ENCODE measurements around the gene LMF1.
"Not testable (repeated sequence)": the region's sequence is repeated elsewhere in the genome, so short reads cannot be mapped to it uniquely, and the experiment has no call there.

LMF1 gene

DNA sequence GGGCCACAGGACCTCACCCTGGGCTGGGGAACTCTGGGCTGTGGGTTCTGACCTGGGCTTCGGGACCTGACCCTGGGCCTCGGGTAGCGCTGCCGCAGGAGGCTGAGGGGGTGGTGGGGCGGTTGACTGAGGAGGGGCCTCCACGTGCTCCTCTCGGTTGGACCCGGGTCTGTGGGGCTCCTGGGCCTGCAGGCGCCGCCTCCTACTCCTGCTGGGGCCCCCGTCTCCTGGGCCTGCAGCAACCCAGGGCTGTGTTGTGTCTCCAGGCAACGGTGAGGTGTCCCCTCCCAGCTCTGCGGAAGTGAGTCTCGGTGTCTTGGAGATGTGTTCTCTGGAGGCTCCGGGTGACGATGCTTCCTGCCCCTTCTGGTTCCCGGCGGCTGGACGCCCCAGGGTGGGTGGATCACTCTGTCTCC lies 128.7 kb downstream of the LMF1 start:
- DNase-seq, result no peak

DNA sequence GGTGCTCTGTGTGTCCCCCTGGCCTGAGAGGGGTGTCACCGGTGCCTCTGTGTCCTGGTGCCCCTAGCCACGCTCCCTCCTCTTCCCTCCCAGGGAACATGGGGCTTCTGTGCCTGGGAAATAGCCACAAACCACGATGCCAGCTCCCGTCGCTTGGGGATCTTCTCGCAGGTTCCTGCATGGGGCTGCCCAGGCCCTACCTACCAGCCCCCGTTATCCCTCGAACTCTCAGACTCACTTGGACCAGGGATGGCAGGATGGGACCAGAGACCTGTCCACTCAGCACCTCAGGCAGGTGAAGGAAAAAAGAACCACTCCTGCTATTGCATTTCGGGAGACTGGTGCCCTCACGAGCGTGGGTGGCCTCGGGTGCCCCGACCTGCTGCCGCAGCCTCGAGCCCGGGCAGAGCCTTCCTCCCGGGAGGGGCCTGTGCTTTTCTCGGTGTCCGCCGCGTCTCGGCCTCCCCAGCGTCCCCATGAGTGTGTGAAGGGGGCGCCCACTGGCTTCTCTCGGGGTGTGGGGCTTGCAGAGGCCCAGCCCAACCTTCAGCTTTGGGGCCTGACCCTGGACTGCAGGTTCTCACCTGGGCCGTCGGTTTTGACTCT lies 129.2 kb downstream of the LMF1 start:
- DNase-seq, result no peak

DNA sequence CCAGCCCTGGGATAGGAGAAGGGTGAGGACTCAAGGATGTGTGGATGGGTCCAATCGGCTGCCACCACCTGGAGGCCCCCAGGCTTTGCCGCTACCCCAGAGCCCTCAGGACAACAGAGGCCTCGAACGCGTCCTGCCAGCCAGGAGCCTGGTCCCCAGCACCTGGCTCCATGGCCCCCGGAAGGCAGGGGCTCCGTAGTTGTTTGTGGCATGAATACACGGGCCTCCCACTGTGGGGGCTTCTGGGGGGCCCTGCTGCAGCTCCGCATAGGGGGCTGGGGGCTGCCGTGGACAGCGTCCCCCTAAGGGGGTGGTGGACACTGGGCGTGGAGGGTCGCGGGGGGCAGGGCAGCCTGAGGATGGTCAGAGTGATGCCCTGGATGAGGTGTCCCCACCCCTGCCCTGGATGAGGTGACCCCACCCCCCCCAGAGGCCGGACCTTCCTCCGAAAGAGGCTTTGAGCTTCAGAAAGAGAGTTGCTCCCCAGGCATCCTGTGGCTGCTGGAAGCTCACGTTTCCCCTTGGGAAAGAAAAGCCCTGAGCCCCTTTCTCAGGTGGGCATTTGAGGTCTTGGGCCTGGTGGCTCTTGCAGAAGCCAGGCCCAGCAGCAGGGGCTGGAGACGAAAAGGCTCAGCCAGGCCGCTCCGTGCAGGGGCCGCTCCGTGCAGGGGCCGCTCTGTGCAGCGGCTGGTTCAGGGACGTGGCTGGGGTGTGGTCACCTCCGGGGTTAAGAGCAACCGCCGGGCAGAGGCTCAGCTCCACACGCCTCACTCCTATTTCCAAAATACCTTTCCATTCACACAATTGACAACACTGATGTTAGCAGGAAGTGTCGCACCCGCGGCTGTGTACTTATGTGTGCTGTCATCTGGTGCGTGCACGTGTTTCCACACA lies 130.0 kb downstream of the LMF1 start:
- no peak for DNase-seq

DNA sequence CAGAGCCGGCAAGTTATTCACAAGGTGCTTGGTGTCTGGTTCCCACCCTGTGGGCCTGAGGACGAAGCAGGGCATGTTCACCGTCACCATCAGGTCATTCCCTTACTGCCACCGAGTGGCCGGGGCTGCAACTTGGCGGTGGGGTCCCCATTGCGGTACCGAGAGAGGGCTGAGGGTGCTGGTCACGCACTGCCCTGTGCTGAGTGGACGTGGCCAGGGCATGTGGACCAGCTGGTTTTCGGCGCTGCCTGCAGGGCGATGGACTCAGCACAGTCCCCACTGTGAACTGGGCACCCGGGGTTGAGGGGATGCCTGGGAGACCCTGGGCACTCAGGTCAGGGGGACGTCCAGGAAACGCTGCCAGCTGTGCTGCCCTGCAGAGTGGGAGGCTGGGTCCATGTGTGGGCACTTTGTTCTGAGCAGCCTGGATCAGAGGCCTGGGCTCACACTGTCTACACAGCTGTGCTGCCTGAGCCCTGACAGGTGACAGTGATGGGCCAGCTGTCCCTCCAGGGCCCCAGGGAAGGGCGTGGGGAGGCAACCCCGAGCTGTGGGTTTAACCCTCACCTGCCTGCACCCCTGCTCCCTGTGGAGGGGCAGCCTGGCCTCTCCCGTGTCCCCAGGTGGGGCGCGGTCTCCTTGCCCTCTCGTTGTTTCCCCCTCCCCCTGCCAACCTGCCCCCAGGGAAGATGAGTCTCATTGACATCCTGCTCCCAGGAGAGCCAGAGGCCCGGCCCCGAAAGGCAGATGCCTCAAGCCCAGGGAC lies 131.0 kb downstream of the LMF1 start:
- no peak for DNase-seq

DNA sequence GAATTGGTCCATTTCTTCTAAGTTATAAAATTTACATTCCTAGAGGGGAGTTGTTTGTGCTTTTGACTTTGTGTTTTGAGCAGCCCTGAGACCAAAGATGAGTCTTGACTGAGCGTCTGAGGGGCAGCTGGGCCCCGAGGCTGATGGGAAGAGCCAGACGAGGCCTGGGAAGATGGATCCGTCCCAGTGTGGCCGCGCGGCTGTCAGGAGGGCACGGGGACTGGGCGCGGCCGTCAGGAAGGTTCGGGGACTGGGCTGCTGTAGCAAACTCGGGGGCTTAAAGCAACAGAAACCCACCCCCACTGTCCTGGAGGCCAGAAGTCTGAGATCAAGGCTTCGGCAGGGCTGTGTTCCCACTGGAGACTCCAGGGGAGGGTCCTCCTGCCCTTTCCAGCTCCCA lies 132.0 kb downstream of the LMF1 start:
- no peak for DNase-seq

DNA sequence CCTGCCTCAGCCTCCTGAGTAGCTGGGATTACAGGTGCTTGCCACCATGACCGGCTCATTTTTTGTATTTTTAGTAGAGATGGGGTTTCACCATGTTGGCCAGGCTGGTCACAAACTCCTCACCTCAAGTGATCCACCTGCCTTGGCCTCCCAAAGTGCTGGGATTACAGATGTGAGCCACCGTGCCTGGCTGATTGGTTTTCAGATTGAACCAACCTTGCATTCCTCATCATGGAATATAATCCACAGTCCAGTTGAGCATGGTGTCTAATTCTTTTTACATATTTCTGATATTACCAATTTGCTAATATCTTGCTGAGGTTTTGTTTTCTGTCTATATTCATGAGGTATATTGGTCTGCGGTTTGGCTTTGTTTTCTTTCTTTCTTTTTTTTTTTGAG lies 134.0 kb downstream of the LMF1 start:
- not testable (repeated sequence) for DNase-seq

DNA sequence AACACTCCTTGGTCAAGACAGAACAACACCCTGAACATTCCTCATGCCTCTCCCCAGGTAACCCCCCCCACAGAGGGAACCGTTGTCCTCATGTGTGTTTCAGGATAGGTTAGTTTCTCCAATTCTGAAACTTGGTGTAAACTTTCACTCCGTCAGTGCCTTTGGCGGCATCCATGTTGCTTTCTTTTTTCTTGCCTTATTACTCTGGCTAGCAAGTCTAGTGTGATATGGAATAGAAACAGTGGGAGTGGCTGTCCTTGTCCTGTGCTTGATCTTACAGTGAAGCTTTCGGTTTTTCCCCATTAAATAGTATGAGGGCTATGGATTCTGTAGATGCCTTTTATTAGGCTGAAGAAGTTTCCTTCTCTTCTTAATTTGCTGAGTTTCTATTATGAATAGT lies 134.6 kb downstream of the LMF1 start:
- no peak for DNase-seq

DNA sequence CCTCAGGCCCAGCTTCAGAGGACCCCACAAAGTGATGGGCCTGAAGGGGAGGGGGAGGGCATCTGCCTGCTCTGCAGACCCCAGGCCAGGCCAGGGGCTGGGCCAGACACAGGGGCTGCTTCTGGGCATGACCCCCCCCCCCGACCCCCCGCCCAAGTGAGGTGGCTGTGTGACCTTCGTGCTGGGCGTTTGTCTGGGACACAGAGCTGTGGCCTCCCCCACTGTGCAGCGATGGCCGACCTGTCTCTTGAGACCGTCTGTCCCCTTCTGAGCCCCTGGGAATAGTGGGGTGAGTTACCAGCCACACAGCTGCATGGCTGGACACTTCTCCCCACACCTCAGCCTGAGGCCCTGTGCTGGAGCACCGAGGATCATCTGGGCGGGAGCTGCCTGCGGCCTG lies 135.4 kb downstream of the LMF1 start:
- no peak for DNase-seq

DNA sequence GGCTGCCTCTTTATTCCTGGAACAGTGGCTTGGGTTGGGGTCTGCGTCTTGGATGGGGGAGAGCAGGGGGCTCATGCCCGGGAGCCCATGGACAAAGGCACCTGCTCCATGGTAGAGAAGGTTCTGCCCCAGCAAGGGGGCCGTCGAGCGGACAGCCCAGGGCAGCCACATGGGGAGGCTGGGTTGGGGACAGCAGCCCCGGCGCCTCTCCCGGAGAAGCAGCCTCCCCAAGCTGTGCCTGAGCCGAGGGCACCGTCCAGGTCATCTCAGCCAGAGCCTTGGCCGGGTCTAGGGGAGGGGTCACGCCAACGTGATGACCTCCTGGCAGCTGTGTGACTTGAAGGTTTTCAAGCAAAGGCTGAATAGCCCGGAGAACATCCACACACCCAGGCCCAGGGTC lies 137.4 kb downstream of the LMF1 start:
- no peak for DNase-seq

DNA sequence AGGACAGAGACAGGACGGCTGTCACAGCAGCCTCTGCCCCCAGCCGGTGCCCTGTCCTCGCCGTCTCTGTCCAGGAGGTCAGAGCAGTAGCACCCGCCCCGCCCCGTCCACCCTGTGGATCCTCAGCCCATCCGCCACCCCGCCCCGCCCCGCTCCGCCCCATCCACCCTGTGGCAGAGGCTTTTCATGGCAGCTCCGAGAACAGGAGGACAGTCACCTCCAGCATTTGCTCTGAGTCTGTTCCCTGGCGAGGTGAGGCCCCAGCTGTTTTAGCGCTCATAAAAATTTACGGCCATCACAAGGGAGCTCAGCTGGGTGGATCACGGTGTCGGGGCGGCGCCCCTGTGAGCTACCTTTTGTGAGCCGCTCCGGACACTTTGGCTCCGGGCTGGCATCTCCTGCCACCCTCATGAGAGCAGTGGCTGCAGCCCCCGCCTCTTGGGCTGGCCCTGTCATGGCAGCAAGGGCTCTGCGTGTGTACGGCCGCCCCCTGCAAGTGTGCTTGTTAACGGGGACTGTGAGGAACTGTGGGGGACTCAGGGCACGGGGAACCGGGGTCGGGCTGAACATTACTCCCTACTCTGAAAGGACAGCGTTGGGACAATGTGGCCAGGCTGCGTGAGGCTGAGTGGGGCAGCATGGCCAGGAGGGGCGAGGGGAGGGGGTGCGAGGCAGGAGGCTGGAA lies 138.0 kb downstream of the LMF1 start:
- DNase-seq, result no peak

DNA sequence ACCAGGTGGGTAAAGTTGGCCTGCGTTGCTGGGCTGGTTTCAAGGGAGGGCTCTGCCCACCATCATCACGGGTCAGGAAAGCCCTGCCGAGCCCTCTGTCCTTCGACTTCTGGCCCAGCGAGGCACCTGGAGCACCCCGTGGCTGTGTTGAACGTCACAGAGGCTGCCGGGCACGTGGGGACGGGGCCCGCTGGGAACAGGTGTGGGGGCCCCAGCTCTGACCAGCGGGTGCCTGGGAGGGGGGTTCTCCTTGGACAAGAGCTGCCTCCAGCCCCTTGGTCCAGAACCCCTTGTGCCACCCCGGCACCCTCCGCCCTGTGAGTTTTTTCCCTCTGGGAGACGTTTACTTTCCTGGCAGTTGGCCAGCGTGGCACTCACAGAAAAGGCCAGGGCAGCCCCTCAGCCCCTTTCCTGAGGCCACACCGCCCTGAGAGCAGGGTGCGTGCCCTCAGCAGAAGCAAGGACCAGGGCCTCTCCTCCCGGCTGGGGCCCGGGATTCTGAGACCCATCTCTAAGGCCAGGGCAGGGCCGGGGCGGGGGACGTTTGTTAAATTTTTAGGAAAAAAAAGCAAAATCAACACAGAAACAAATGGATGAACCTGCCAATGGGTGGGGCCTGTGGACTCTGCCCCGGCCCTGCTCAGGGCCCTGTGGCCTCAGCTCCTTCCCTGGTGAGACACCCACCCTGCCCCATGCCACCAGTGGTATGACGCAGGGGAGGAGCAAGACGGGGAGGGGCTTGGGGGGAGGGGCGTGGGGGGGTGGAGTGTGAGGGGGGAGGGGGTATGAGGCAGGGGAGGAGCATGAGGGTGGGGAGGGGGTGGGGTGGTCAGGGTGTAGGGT lies 139.0 kb downstream of the LMF1 start:
- DNase-seq, result no peak

DNA sequence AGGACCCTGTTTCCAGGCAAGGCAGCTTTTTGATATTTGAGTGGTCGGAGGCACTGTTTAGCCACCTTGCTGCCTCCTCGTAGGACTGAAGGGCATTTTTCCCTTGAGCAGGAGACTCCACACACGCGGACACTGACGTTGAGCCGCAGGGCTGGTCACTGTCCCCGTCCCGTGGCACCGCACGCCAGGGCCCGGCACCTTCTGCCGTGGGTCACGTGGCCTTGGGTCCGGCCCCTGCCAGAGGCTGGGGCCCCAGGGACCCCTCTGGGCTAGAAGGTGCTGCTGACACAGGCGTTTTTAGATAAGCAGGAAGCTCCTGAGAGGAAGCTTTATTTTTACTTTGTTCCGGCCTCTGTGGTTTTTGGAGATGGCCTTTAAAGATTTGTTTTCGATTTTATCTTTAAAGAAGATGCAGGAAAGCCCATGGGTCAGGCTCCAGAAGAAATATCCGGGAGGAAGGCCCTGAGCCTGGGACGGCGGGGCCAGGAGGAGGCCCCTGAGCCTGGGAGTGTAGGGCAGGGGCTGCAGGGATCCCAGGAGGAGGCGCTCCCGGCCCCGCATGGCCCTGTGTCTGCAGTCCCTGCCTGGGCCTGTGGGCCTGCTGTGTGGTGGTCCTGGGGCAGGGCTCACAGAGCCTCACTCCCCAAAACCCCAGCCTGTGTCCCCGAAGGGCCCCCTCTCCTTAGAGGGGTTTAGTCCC lies 139.8 kb downstream of the LMF1 start:
- no peak for DNase-seq

DNA sequence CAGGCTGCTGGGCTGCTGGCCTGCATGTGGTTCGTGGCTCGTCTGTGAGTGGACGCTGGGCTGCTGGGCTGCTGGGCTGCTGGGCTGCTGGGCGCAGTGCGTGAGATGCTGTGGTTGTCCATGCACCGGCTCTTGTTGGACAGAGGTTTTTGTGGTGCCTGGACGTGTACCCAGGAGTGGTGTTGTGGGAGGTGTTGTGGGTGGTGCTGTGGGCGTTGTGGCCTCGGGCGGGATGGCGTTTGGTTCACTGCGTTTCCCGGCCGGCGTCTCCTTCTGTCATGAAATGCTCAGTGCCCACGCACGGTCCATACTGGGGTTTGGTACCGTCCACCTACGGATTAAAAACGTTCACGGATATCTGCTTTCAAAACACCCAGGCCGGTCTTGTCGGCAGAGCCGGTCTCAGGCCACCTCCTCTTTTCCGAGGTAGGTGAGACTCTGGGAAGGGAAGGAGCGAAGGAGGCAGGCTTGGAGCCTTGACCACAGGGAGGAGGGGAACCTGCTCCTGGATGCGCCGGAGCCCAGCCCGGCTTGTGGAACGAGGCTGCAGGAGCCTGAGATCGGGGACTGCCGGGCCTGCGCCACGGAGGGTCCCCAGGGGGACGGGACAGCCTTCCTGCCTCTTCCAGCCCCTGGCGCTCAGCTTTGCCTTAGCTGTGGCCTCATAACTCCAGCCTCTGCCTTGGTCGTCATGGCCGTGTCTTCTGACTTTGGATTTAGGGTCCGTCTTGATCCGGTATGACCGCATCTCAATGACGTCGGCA lies 140.5 kb downstream of the LMF1 start:
- no peak for DNase-seq

DNA sequence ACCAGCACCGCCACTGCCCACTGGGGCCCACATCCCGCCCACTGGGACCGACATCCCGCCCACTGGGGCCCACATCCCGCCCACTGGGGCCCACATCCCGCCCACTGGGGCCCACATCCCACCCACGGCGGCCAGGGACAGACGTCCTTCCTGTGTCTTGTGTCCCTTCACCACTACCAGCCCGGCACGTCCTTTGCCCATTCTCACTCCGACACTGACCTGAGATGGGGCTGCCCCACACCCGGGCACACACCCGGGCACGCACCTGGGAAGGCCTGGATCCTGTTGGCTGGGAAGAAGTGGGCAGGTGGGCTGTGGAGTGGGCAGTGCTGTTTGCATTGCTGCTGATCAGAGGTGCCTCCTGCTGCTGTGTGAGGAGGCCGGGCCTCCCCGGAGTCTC lies 141.9 kb downstream of the LMF1 start:
- DNase-seq, result no peak

DNA sequence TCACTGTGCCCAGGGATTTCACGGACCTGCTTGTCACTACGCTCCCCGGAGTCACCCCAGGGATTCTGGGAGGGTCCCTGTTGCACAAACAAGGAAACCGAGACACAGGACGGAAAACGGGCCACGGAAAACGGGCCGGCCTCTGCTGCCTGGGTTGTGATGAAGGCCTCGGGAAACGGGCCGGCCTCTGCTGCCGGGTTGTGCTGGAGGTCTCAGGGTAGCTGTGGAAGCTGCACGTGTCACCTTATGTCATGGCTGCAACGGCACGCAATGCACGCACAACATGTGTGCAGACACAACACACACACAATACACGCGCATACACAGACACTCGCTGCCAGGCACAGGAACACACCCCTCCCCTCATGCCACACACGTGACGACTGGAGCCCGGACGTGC lies 143.3 kb downstream of the LMF1 start:
- DNase-seq, result no peak

DNA sequence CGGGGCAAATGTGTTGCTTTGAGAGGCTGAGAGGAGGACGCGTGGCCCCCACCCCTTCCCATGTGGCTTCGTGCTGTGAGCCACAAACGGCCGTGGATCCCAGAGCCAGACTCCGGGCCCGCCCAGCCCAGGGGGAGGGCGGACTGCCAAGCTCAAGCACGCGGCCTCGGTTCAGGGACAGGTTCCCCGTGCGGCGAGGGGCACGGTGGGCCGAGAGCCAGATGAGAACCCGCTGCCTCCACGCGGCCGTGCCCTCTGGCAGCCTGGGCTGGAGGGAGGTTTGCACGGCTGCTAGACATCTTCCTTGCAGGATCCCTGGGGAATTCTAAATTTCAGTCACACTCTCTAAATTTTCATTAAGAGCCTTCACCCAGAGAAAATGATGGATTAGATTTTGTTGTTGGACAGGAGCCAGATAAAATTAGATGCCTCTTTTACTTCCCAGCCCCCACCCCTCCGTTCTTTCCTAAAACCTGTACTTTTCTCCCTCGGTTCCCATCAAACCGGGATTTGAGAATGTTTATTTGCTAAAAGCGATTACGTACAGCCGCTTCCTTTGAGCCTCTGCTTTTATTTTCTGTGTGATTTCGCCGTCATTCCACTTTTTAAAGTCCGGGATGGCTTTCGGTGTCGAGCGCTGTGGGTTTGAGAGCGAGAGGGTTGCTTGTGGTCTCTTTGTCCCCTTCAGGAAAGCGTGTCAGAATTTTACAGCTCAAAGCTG lies 145.3 kb downstream of the LMF1 start:
- DNase-seq, result no peak

DNA sequence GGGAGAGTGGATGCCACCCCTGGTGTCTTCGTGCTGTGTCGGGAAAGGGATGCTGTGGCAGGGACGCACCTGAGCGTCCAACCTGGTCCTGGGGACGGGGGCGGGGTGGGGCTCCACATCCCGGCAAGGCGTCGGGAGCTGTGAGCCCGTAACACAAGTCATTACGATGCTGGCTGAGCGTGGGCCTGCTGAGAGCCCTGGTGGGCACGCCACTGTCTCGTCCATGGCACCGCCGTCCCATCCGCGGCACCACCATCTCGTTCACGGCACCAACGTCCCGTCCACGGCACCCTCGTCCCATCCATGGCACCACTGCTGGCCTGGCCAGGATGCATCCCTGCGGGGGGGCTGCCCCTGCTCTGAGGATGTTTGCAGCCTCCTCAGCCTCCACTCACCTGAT lies 146.2 kb downstream of the LMF1 start:
- DNase-seq, result no peak

DNA sequence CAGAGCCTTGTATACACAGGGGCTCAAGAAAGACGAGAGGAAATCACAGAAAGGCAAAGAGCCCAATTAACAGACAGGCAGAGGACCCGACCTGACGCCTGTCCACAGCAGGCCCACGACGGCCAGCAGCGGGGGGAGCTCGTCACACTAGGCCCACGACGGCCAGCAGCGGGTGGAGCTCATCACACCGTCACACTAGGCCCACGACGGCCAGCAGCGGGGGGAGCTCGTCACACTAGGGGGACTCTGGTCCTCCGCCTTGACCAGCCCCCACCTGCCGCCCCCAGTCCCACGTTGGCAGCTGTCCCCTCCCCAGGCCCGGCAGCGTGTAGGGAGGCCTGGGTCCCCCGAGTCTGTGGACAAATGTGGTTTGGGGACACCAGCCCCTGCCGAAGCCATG lies 146.6 kb downstream of the LMF1 start:
- DNase-seq, result no peak

DNA sequence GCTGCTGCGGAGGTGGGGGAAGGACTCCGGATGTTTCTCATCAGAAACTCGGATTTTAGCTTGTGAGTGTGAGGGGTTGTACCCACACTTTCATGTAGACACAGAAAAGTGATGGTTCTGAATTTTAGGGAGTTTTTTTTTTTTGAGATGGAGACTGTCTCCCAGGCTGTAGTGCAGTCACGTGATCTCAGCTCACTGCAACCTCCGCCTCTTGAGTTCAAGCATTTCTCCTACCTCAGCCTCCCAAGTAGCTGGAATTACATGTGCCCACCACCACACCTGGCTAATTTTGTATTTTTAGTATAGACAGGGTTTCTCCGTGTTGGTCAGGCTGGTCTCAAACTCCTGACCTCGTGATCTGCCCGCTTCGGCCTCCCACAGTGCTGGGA lies 147.9 kb downstream of the LMF1 start:
- no peak for DNase-seq
